GM12873 (cell line): Measurements from ENCODE around the gene CCDC158.

ENCODE experiments used
- TF ChIP-seq, protein P1 (sequence below): IDR thresholded peaks from 2 replicates; pipeline ENCODE4 v1.5.1; 2012; ENCODE audit warnings: low read depth, mild to moderate bottlenecking, moderate library complexity, low read length, control low read depth; ENCODE audit not compliant: insufficient read depth; ENCODE audit errors: missing control alignments

CCDC158 gene

DNA sequence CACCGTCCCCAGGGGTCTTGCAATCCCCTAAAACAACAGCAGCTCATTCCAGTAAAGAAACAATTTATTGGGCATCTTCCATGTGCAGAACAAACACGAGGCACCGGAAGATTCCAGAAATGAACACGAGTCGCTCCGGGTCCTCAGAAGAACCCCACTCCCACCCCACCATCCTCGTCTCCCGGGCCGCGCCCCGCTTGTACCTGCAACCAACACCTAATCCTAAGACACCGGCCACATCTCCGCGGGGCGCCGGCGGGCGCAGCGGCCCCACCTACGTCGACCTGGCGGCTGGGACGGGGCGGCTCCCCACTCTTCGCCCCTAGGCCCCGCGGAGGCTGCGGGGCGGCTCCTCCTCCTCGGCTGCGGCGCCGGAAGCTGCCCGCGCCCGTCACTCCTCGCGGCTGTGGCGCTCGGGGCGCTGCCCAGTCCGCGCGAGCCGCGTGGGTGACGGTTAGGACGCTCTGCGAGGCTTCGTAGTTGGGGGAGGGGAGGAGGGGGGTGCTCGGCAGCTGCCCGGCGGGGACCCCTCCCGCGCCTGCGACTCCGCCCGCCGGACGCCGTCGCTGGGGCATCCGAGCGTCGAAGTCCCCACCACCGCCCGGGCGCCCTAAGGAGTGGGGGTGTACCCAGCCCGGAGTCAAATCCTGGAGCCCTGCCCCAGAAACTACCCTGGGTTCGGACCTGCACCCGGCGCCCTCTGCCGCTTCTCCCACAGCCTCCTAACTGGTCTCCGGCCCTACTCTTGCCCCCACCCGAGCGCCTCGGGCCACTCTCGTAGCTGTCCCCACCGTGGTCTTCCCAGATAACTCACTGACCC, at the start of gene CCDC158:
TSS of gene CCDC158 (minus strand) at position 380 of the 820 bp plus-strand sequence. CDS start 17,934 bp downstream, outside the sequence.
- TF ChIP-seq, protein P1, sequence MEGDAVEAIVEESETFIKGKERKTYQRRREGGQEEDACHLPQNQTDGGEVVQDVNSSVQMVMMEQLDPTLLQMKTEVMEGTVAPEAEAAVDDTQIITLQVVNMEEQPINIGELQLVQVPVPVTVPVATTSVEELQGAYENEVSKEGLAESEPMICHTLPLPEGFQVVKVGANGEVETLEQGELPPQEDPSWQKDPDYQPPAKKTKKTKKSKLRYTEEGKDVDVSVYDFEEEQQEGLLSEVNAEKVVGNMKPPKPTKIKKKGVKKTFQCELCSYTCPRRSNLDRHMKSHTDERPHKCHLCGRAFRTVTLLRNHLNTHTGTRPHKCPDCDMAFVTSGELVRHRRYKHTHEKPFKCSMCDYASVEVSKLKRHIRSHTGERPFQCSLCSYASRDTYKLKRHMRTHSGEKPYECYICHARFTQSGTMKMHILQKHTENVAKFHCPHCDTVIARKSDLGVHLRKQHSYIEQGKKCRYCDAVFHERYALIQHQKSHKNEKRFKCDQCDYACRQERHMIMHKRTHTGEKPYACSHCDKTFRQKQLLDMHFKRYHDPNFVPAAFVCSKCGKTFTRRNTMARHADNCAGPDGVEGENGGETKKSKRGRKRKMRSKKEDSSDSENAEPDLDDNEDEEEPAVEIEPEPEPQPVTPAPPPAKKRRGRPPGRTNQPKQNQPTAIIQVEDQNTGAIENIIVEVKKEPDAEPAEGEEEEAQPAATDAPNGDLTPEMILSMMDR: no peak

DNA sequence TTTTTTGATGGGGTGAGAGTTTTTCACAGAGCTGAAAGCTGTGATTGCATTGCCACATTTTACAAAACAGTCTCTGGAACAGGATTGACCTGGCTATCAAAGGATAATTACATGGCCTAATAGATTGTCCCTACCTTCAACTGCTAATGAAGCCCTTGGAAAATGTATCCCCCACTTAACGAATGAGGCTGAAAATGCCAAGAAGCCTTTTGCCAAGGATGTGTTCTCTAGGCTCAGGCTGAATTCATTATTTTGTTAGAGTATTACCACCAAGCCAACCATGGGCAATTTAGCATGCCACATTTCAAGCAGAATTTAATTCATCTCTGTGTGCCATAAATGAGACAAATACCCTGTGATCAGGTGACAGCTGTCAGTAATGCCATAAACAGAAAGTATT, 49.6 kb upstream of the CCDC158 start:
- TF ChIP-seq, protein P1: no peak

DNA sequence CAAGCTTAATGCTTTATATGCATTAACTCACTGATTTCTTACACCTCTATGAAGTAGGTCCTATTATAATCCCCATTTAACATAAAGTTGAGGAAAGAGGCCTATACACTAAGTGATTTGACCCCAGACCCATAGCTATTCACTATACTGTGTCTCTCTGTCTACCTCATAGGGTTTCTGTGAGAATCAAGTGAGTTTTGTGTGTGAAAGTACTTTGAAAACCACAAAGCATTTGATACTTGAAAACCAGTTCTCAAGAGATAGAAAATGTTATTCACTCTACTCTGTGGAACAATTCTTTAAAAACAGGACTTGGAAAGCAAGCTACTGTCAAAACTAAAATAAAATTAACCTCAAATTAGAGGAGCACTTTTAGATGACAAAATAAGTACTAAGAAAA, 49.1 kb upstream of the CCDC158 start:
- TF ChIP-seq, protein P1: no peak

DNA sequence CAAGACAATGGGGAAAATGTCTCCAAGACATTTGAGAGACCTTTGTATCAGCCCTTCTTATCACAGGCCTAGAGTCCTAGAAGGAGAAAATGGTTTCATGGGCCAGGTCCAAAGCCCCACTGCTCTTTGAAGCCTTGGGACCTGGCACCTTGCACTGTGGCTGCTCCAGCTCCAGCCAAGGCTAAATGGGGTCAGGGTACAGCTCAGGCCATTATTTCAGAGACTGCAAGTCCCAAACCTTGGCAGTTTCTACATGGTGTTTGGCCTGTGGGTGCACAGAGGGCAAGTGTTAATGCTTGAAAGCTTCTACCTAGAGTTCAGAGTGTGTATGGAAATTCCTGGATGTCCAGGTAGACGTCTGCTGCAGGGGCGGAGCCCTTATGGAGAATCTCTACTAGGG, 42.6 kb upstream of the CCDC158 start:
- TF ChIP-seq, protein P1: no peak

DNA sequence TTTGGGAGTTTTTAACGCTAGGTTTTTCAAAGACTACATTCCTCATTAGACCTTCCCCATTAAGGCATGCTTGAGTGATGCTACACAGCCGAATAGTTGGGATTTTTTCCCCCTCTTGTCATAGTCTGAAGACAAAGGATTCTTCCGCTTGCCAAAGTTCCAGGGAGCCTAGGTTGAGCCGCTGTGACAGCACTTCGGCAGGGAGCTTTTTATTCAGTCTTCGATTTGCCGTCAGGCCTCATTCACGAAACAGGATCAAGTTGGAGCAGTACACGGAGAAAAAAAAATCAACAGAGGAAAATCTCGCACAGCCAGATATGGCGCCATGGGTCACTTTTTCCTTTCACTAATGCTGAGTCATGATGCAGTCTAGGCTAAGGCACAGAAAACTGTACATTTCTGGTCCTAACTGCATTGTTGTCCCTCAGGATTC, 38.4 kb upstream of the CCDC158 start:
- TF ChIP-seq, protein P1: no peak

DNA sequence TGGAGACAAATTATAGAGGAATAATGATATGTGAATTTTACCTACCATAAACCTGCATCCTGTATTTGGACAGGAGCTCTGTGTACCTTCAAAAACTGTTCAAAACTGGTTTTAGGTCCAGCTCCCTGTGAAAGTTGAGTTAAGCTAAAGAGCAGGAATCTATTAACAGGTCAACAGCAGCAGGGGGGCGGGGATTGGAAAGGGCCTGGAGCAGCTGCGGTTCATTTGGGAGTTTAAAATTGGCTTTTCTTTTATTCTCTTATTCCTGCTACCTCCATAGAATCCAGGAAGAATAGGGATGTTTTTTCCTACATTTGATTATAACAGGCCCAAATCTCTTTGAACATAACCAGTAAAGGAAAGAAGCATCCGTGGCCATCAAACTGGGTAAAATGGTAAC, 37.9 kb upstream of the CCDC158 start:
- TF ChIP-seq, protein P1: no peak

DNA sequence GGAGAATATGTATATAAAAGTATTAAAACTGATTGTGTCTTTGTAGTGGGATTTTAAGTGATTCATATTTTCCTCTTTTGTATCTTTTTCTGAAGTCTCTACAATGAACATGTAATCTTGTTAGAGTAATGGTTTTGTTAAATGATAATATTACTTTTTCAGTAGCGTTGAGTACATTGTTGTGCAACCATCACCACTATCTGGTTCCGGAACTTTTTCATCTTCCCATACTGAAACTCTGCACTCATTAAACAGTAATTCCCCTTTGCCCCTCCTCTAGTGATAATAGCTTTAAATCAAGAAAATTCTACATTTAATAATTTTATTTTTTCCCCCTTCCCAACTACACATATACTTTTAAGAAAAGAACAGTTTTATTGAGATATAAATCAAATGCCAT, 37.4 kb upstream of the CCDC158 start:
- TF ChIP-seq, protein P1: no peak
